HEK293 (cell line): ENCODE measurements around the gene C7orf33.
A peak's percentile ranks its signal among the peaks of the same experiment; 100 is the strongest.

Experiments used
- CTCF ChIP-seq: fragments of 450-650 bp; formaldehyde crosslinking; IDR thresholded peaks from 2 replicates; pipeline ENCODE4 v1.5.1; 2016; ENCODE audit warnings: missing biosample characterization, missing genetic modification characterization
- FEZF1 ChIP-seq: fragments of 450-650 bp; formaldehyde crosslinking; IDR thresholded peaks from 2 replicates; pipeline ENCODE4 v1.5.1; 2016; ENCODE audit warnings: missing biosample characterization, missing genetic modification characterization
- HOXD13 ChIP-seq: sonication (generic); formaldehyde crosslinking; IDR thresholded peaks from 2 replicates; pipeline ENCODE4 v1.8.0; 2022; ENCODE audit warnings: missing genetic modification reagents, borderline replicate concordance
- SETDB1 ChIP-seq: IDR thresholded peaks from one replicate; pipeline ENCODE4 v1.6.1; 2017; ENCODE audit warnings: mild to moderate bottlenecking, low read length, moderate library complexity, mixed read lengths; ENCODE audit not compliant: insufficient read length
- ZBTB11 ChIP-seq: fragments of 450-650 bp; formaldehyde crosslinking; conservative IDR thresholded peaks from 2 replicates; pipeline ENCODE4 v1.5.1; 2016; ENCODE audit warnings: low read depth, missing biosample characterization, missing genetic modification characterization
- ZBTB17 ChIP-seq: fragments of 450-650 bp; formaldehyde crosslinking; IDR thresholded peaks from 2 replicates; pipeline ENCODE4 v1.5.1; 2016; ENCODE audit warnings: missing biosample characterization, missing genetic modification characterization
- ZBTB48 ChIP-seq: fragments of 450-650 bp; formaldehyde crosslinking; IDR thresholded peaks from 2 replicates; pipeline ENCODE4 v1.5.1; 2016; ENCODE audit warnings: missing biosample characterization, missing genetic modification characterization
- ZFP37 ChIP-seq: fragments of 450-650 bp; formaldehyde crosslinking; IDR thresholded peaks from 2 replicates; pipeline ENCODE4 v1.5.1; 2016; ENCODE audit warnings: missing biosample characterization, missing genetic modification characterization
- ZNF24 ChIP-seq: fragments of 450-650 bp; formaldehyde crosslinking; IDR thresholded peaks from 2 replicates; pipeline ENCODE4 v1.5.1; 2016; ENCODE audit warnings: missing biosample characterization, missing genetic modification characterization
- ZNF341 ChIP-seq: fragments of 450-650 bp; formaldehyde crosslinking; IDR thresholded peaks from 2 replicates; pipeline ENCODE4; 2016; ENCODE audit warnings: low read depth, missing biosample characterization, missing genetic modification characterization
- ZNF548 ChIP-seq: fragments of 450-650 bp; formaldehyde crosslinking; IDR thresholded peaks from 2 replicates; pipeline ENCODE4 v1.5.1; 2016; ENCODE audit warnings: missing biosample characterization, missing genetic modification characterization
- ZNF561 ChIP-seq: fragments of 450-650 bp; IDR thresholded peaks from 2 replicates; pipeline ENCODE4 v1.5.1; 2018; ENCODE audit warnings: missing biosample characterization, missing genetic modification characterization, borderline replicate concordance
- ZNF571 ChIP-seq: fragments of 450-650 bp; formaldehyde crosslinking; IDR thresholded peaks from 2 replicates; pipeline ENCODE4 v1.5.0; 2017; ENCODE audit warnings: missing biosample characterization, missing genetic modification characterization
- ZNF623 ChIP-seq: fragments of 450-650 bp; formaldehyde crosslinking; IDR thresholded peaks from 2 replicates; pipeline ENCODE4 v1.5.1; 2016; ENCODE audit warnings: missing biosample characterization, missing genetic modification characterization
- ZNF654 ChIP-seq: fragments of 450-650 bp; formaldehyde crosslinking; IDR thresholded peaks from 2 replicates; pipeline ENCODE4 v1.5.1; 2016; ENCODE audit warnings: low read depth, missing biosample characterization, missing genetic modification characterization
- ZNF670 ChIP-seq: fragments of 450-650 bp; formaldehyde crosslinking; IDR thresholded peaks from 2 replicates; pipeline ENCODE4 v1.5.1; 2016; ENCODE audit warnings: missing biosample characterization, missing genetic modification characterization, low read depth
- ZNF768 ChIP-seq: fragments of 450-650 bp; formaldehyde crosslinking; IDR thresholded peaks from 2 replicates; pipeline ENCODE4 v1.5.1; 2018; ENCODE audit warnings: missing biosample characterization, mild to moderate bottlenecking, missing genetic modification characterization
- ZNF830 ChIP-seq: fragments of 450-650 bp; IDR thresholded peaks from 2 replicates; pipeline ENCODE4 v1.5.0; 2018; ENCODE audit warnings: missing biosample characterization, missing genetic modification characterization, low read depth, mild to moderate bottlenecking, moderate library complexity
- TF ChIP-seq, protein P1 (sequence below): fragments of 450-650 bp; formaldehyde crosslinking; IDR thresholded peaks from 2 replicates; pipeline ENCODE4 v1.5.1; 2017; ENCODE audit warnings: missing biosample characterization, missing genetic modification characterization
- TF ChIP-seq, protein P2 (sequence below): fragments of 450-650 bp; formaldehyde crosslinking; conservative IDR thresholded peaks from 2 replicates; pipeline ENCODE4 v1.5.1; 2016; ENCODE audit warnings: low read depth, missing biosample characterization, missing genetic modification characterization
- TF ChIP-seq, protein P3 (sequence below): fragments of 450-650 bp; formaldehyde crosslinking; IDR thresholded peaks from 2 replicates; pipeline ENCODE4 v1.5.1; 2016; ENCODE audit warnings: missing biosample characterization, missing genetic modification characterization

The C7orf33 gene

DNA sequence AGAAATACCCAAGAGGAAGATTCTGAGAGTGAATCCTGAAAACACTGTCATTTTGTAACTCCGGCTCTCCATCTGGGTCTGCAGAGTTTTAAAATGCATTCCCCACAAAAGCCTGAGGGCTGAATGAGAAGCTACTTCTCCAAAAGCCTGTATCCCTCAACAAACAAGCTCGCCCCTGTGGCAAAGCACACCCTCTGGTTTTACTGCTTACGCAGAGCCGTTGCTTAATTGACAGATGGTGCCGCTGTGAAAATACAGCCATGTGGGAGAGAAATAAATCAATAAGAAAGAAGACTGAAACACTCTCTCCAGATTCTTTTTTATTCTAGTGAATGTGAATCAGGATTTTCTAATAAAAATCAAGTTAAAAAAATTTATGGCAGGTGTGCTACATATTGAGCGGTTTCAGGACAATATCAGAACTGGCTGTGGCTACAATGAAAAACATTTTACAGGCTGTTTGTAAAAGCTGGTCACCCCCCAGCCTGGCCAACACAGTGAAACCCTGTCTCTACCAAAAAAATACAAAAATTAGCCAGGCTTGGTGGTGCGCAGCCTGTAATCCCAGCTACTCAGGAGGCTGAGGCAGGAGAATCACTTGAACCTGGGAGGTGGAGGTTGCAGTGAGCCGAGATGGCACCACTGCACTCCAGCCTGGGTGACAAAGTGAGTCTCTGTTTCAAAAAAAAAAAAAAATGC is 32.5 kb downstream of the C7orf33 start (continued):
- TF ChIP-seq ZBTB11 (tag by site-specific recombination) = no peak
- TF ChIP-seq HOXD13 = no peak
- 0 out of 2 replicates have a peak, but pooled peaks have one; percentile 36 for TF ChIP-seq ZNF561 (tag by site-specific recombination)
- TF ChIP-seq ZBTB48 (tag by site-specific recombination) = no peak
- TF ChIP-seq ZNF24 (tag by site-specific recombination) = 0 out of 2 replicates have a peak, but pooled peaks have one; percentile 14
- no peak; the same call in 1 of the 2 replicates for TF ChIP-seq ZBTB17 (tag by site-specific recombination)
- no peak for TF ChIP-seq ZNF830 (tag by site-specific recombination)
- TF ChIP-seq ZNF341 (tag by site-specific recombination) = peak; percentile 28; the same call in 1 of the 2 replicates
- peak; percentile 28 for TF ChIP-seq SETDB1
- TF ChIP-seq FEZF1 (tag by site-specific recombination) = peak; percentile 10; the same call in 1 of the 2 replicates
- TF ChIP-seq ZFP37 (tag by site-specific recombination) = no peak
- no peak for TF ChIP-seq ZNF548 (tag by site-specific recombination)
- TF ChIP-seq ZNF670 = no peak
- TF ChIP-seq, protein P1, sequence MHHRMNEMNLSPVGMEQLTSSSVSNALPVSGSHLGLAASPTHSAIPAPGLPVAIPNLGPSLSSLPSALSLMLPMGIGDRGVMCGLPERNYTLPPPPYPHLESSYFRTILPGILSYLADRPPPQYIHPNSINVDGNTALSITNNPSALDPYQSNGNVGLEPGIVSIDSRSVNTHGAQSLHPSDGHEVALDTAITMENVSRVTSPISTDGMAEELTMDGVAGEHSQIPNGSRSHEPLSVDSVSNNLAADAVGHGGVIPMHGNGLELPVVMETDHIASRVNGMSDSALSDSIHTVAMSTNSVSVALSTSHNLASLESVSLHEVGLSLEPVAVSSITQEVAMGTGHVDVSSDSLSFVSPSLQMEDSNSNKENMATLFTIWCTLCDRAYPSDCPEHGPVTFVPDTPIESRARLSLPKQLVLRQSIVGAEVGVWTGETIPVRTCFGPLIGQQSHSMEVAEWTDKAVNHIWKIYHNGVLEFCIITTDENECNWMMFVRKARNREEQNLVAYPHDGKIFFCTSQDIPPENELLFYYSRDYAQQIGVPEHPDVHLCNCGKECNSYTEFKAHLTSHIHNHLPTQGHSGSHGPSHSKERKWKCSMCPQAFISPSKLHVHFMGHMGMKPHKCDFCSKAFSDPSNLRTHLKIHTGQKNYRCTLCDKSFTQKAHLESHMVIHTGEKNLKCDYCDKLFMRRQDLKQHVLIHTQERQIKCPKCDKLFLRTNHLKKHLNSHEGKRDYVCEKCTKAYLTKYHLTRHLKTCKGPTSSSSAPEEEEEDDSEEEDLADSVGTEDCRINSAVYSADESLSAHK (tag by site-specific recombination) = no peak
- no peak for TF ChIP-seq ZNF571
- TF ChIP-seq, protein P2, sequence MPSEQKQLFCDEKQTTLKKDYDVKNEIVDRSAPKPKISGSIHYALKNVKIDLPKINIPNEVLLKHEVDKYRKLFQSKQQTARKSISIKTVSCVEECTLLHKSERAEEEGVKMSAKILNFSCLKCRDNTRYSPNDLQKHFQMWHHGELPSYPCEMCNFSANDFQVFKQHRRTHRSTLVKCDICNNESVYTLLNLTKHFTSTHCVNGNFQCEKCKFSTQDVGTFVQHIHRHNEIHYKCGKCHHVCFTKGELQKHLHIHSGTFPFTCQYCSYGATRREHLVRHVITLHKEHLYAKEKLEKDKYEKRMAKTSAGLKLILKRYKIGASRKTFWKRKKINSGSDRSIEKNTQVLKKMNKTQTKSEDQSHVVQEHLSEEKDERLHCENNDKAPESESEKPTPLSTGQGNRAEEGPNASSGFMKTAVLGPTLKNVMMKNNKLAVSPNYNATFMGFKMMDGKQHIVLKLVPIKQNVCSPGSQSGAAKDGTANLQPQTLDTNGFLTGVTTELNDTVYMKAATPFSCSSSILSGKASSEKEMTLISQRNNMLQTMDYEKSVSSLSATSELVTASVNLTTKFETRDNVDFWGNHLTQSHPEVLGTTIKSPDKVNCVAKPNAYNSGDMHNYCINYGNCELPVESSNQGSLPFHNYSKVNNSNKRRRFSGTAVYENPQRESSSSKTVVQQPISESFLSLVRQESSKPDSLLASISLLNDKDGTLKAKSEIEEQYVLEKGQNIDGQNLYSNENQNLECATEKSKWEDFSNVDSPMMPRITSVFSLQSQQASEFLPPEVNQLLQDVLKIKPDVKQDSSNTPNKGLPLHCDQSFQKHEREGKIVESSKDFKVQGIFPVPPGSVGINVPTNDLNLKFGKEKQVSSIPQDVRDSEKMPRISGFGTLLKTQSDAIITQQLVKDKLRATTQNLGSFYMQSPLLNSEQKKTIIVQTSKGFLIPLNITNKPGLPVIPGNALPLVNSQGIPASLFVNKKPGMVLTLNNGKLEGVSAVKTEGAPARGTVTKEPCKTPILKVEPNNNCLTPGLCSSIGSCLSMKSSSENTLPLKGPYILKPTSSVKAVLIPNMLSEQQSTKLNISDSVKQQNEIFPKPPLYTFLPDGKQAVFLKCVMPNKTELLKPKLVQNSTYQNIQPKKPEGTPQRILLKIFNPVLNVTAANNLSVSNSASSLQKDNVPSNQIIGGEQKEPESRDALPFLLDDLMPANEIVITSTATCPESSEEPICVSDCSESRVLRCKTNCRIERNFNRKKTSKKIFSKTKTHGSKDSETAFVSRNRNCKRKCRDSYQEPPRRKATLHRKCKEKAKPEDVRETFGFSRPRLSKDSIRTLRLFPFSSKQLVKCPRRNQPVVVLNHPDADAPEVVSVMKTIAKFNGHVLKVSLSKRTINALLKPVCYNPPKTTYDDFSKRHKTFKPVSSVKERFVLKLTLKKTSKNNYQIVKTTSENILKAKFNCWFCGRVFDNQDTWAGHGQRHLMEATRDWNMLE = no peak
- TF ChIP-seq ZNF768 (tag by site-specific recombination) = peak; percentile 60; the same call in 1 of the 2 replicates
- no peak for TF ChIP-seq ZNF623 (tag by site-specific recombination)
- peak; percentile 14; the same call in 1 of the 2 replicates for TF ChIP-seq CTCF
- TF ChIP-seq ZNF654 (tag by site-specific recombination) = no peak
- TF ChIP-seq, protein P3, sequence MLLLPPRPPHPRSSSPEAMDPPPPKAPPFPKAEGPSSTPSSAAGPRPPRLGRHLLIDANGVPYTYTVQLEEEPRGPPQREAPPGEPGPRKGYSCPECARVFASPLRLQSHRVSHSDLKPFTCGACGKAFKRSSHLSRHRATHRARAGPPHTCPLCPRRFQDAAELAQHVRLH (tag by site-specific recombination) = 0 out of 2 replicates have a peak, but pooled peaks have one; percentile 8
